Measurements from ENCODE around the gene NXF1.
"Not testable (repeated sequence)": the region's sequence is repeated elsewhere in the genome, so short reads cannot be mapped to it uniquely, and the experiment has no call there.

Gene NXF1

GRCh38 chr11:62831520-62832335 is 26.5 kb upstream of the NXF1 start, which contains the start of gene STX5:
TSS of gene STX5 (minus strand) at chr11:62832051. CDS start at chr11:62831243, 808 bp downstream.
- peak; percentile 95 for DNase-seq

- DNase-seq = no peak
Measured at GRCh38 chr11:62830904-62831519, 25.8 kb upstream of the NXF1 start.

- not testable (repeated sequence) for DNase-seq
Measured at GRCh38 chr11:62828130-62828529, 22.9 kb upstream of the NXF1 start.

GRCh38 chr11:62823677-62824076 is 18.4 kb upstream of the NXF1 start:
- DNase-seq = no peak

- no peak for DNase-seq
Measured at GRCh38 chr11:62817129-62817528, 11.9 kb upstream of the NXF1 start.

GRCh38 chr11:62816557-62816956 is 11.3 kb upstream of the NXF1 start:
- DNase-seq = no peak

- DNase-seq = no peak
Measured at GRCh38 chr11:62811659-62812058, 6.4 kb upstream of the NXF1 start.

GRCh38 chr11:62810748-62811147 is 5.5 kb upstream of the NXF1 start:
- no peak for DNase-seq

- DNase-seq = no peak
Measured at GRCh38 chr11:62806611-62807121, 1.4 kb upstream of the NXF1 start.

- DNase-seq = no peak
Measured at GRCh38 chr11:62805961-62806441, 761 bp upstream of the NXF1 start.

- no peak for DNase-seq
Measured at GRCh38 chr11:62804310-62805075, 747 bp downstream of the NXF1 start.

- no peak for DNase-seq
Measured at GRCh38 chr11:62801071-62801470, 4.2 kb downstream of the NXF1 start.

GRCh38 chr11:62799486-62799885 is 5.8 kb downstream of the NXF1 start:
- DNase-seq = no peak

- no peak for DNase-seq
Measured at GRCh38 chr11:62796281-62796680, 9.0 kb downstream of the NXF1 start.

- no peak for DNase-seq
Measured at GRCh38 chr11:62794201-62794775, 11.0 kb downstream of the NXF1 start.

- no peak for DNase-seq
Measured at GRCh38 chr11:62792202-62792575, 13.1 kb downstream of the NXF1 start.

- peak; percentile 60 for DNase-seq
Measured at GRCh38 chr11:62791501-62792201, 13.6 kb downstream of the NXF1 start, which contains the start of gene TMEM223. TSS of gene TMEM223 (minus strand) at chr11:62792006. CDS start at chr11:62791994, 12 bp downstream.

- no peak for DNase-seq
Measured at GRCh38 chr11:62789576-62789975, 15.7 kb downstream of the NXF1 start.

GRCh38 chr11:62788991-62789390 is 16.2 kb downstream of the NXF1 start:
- no peak for DNase-seq

GRCh38 chr11:62787005-62787759 is 18.1 kb downstream of the NXF1 start, which contains the start of gene TMEM179B:
TSS of gene TMEM179B (plus strand) at chr11:62787402. CDS start at chr11:62787432, 30 bp downstream.
- DNase-seq = peak; percentile 100

- peak; percentile 87 for DNase-seq
Measured at GRCh38 chr11:62786318-62787004, 18.8 kb downstream of the NXF1 start.
